Measurements from ENCODE around the gene TNFRSF17. TPM values are rescaled to one million over a fixed set of nuclear protein-coding genes. Genes with fewer than 3 reads are reported as not detected.
A peak's percentile ranks its signal among the peaks of the same experiment; 100 is the strongest.

The TNFRSF17 gene
- polyA plus RNA-seq, 3 donors, result 0.26 TPM; not detected in 2

- H4K20me1 ChIP-seq (ENCODE audit: insufficient read depth, low read length), result peaks cover 5% of the 10 kb centered on the region
- H3K9ac ChIP-seq (ENCODE audit: insufficient read depth, low read length, poor library complexity, severe bottlenecking), result peak overlapping the region; percentile 2
- Mint-ChIP-seq H3K4me1 (peaks cover 70% of the 10 kb centered on the region), H3K36me3 (peaks cover 27 to 28% of the 10 kb centered on the region in 2 donors), H3K4me3 (no peak overlapping the region), H3K27me3 (ENCODE audit: low read depth in 3 of 3) (peaks cover 0 to 2% (median 0%) of the 10 kb centered on the region in 3 donors), H3K27ac (peak overlapping the region in 6 of 7 donors; percentile 30 to 86 (median 63)), H3K9me3 (no peaks in the 10 kb centered on the region)
- H3K4me3 ChIP-seq (replicated peaks in 1 of 3; ENCODE audit: low read depth in 2 of 3, low read length in 3 of 3), result no peak overlapping the region
- peak overlapping the region; percentile 23 to 30 for H3K27ac ChIP-seq (ENCODE audit: low read depth in 1 of 2, low read length in 2 of 2)
- H3K36me3 ChIP-seq (replicated peaks in 1 of 2; ENCODE audit: control insufficient read depth in 1 of 2, insufficient read depth in 2 of 2, low read length in 2 of 2), result peaks cover 18 to 27% of the 10 kb centered on the region in 2 donors
- TF ChIP-seq CTCF (IDR thresholded peaks at IDR 0.05), result no peak
- H2AFZ ChIP-seq (ENCODE audit: insufficient read depth, low read depth, low read length, poor library complexity, severe bottlenecking), result no peak overlapping the region
- no peak for DNase-seq
- H3K9me3 ChIP-seq (replicated peaks in 1 of 2; ENCODE audit: control insufficient read depth in 1 of 2, insufficient read depth in 1 of 2, low read length in 2 of 2), result no peaks in the 10 kb centered on the region
- no peak overlapping the region for H3K4me2 ChIP-seq (replicated peaks; ENCODE audit: extremely low read depth, low read length, poor library complexity, severe bottlenecking)
- no peaks in the 10 kb centered on the region for H3K27me3 ChIP-seq (ENCODE audit: control insufficient read depth in 2 of 2, insufficient read depth in 2 of 2, low read length in 2 of 2)
- WGBS (ENCODE audit: insufficient coverage), result 48% methylated on average over 7 of the region's 9 CpGs
- intact Hi-C loops (cut with micrococcal nuclease), result no loop called here
- peaks cover 54 to 55% of the 10 kb centered on the region in 2 donors for H3K4me1 ChIP-seq (ENCODE audit: control insufficient read depth in 1 of 2, insufficient read depth in 2 of 2, low read length in 2 of 2)
- peaks cover 75% of the 10 kb centered on the region for H3K79me2 ChIP-seq (ENCODE audit: insufficient read depth, low read length)
These were observed 31.7 kb downstream of the TNFRSF17 start for GRCh38 chr16:11996433-11997330.

DNA sequence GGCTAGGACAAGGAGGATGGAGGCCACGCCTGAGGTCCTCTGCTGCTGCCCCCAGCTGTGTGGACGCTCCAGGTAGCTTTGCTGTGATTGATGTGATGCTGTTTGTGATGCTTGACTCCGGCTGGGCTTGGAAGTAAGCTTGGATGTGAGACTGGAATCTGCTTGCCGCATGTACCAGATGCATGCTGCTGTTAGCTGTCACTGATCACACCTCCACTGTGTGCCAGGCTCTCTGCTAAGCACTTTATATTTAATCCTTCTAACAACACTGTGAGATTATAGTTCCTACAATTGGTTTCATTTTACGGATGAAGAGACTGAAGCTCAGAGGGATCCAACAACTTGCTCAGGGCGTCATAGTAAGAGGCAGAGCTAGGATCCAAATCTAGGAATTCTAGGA lies 35.0 kb downstream of the TNFRSF17 start:
- no peaks in the 10 kb centered on the region for H3K9me3 ChIP-seq (replicated peaks in 1 of 2; ENCODE audit: control insufficient read depth in 1 of 2, insufficient read depth in 1 of 2, low read length in 2 of 2)
- no peak overlapping the region for H3K9ac ChIP-seq (ENCODE audit: insufficient read depth, low read length, poor library complexity, severe bottlenecking)
- H3K27ac ChIP-seq (ENCODE audit: low read depth in 1 of 2, low read length in 2 of 2), result no peak overlapping the region
- H3K27me3 Mint-ChIP-seq (ENCODE audit: low read depth in 3 of 3), result peaks cover 0 to 2% (median 0%) of the 10 kb centered on the region in 3 donors
- peaks cover 5% of the 10 kb centered on the region for H4K20me1 ChIP-seq (ENCODE audit: insufficient read depth, low read length)
- no peak overlapping the region for H3K4me3 ChIP-seq (replicated peaks in 1 of 3; ENCODE audit: low read depth in 2 of 3, low read length in 3 of 3)
- 93% methylated on average over 3 of the region's 6 CpGs for WGBS (ENCODE audit: insufficient coverage)
- no peak overlapping the region for H3K4me3 Mint-ChIP-seq
- H3K27me3 ChIP-seq (ENCODE audit: control insufficient read depth in 2 of 2, insufficient read depth in 2 of 2, low read length in 2 of 2), result no peaks in the 10 kb centered on the region
- H3K27ac Mint-ChIP-seq, result peak overlapping the region in 2 of 7 donors; percentile 66 to 72
- peaks cover 37 to 54% of the 10 kb centered on the region in 2 donors for H3K36me3 ChIP-seq (replicated peaks in 1 of 2; ENCODE audit: control insufficient read depth in 1 of 2, insufficient read depth in 2 of 2, low read length in 2 of 2)
- no peak for TF ChIP-seq CTCF (IDR thresholded peaks at IDR 0.05)
- H3K4me2 ChIP-seq (replicated peaks; ENCODE audit: extremely low read depth, low read length, poor library complexity, severe bottlenecking), result no peak overlapping the region
- peaks cover 45% of the 10 kb centered on the region for H3K79me2 ChIP-seq (ENCODE audit: insufficient read depth, low read length)
- peaks cover 47 to 48% of the 10 kb centered on the region in 2 donors for H3K36me3 Mint-ChIP-seq
- H3K4me1 ChIP-seq (ENCODE audit: control insufficient read depth in 1 of 2, insufficient read depth in 2 of 2, low read length in 2 of 2), result peaks cover 20 to 21% of the 10 kb centered on the region in 2 donors
- DNase-seq, result no peak
- peaks cover 0 to 2% (median 0%) of the 10 kb centered on the region in 7 donors for H3K9me3 Mint-ChIP-seq
- H2AFZ ChIP-seq (ENCODE audit: insufficient read depth, low read depth, low read length, poor library complexity, severe bottlenecking), result no peak overlapping the region
- intact Hi-C loops (cut with micrococcal nuclease), result no loop called here
- peaks cover 38% of the 10 kb centered on the region for H3K4me1 Mint-ChIP-seq

Measured in CD14-positive monocyte (primary cell).